ENCODE measurements around the gene PLCG1. TPM values are rescaled to one million over a fixed set of nuclear protein-coding genes. Genes with fewer than 3 reads are reported as not detected.

Gene PLCG1
- polyA plus RNA-seq, 1 donor (not counting 4 experiments of a cell fraction or from before 2014, with no cell fraction given) = 41.5 TPM

DNA sequence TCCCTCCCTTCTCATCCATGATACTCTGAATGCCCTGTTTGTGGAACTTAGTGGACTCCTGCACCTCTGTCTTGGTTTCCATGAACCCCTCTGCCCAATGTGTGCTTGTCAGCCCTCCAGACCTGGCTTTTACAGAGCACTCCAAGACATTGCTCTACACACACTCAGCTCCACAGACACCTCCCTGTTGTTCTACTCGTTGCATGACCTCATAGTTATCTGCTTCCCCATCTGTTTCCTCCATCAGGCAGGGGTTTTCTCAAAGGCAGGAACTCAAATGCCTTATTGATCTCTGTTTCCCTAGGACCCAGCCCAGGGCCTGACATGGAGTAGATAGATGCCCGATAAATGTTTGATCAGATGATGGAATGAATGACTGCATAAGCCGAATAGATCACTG is 13.3 kb downstream of the PLCG1 start:
- H2AFZ ChIP-seq (ENCODE audit: control insufficient read depth, low read length) = no peak overlapping the region
- no peaks in the 10 kb centered on the region for H3K36me3 ChIP-seq (ENCODE audit: control insufficient read depth in 2 of 2, extremely low read depth in 1 of 2, insufficient read depth in 2 of 2, low read length in 2 of 2)
- H3K4me3 ChIP-seq (ENCODE audit: control insufficient read depth in 2 of 3, extremely low read depth in 1 of 3, insufficient read depth in 2 of 3, low read depth in 1 of 3, low read length in 3 of 3) = no peak overlapping the region
- peaks cover 8% of the 10 kb centered on the region for H4K20me1 ChIP-seq (ENCODE audit: control insufficient read depth, extremely low read depth, insufficient read depth, low read length)
- DNase-seq (ENCODE audit: low read depth, low spot score) (no peak), FAIRE-seq (no peak)
- no peaks in the 10 kb centered on the region for H3K27me3 ChIP-seq (ENCODE audit: control insufficient read depth, extremely low read depth, insufficient read depth, low read length)
- H3K4me2 ChIP-seq (ENCODE audit: control insufficient read depth, extremely low read depth, insufficient read depth, low read depth, low read length) = no peak overlapping the region
- H3K4me1 ChIP-seq (ENCODE audit: control insufficient read depth, extremely low read depth, insufficient read depth, low read length) = peaks cover 9% of the 10 kb centered on the region
- dilution Hi-C loops (cut with MboI; ENCODE audit: extremely low pct_ligation_motif_present, low sequenced_read_pairs) = no loop called here
- H3K9me3 ChIP-seq (ENCODE audit: control insufficient read depth, low read depth, low read length) = no peaks in the 10 kb centered on the region
- no peak overlapping the region for H3K27ac ChIP-seq (ENCODE audit: control insufficient read depth, insufficient read depth, low read length)
- no peak overlapping the region for H3K9ac ChIP-seq (ENCODE audit: control insufficient read depth, extremely low read depth, insufficient read depth, low read length)
- H3K9me1 ChIP-seq (ENCODE audit: control insufficient read depth, extremely low read depth, insufficient read depth, low read length) = peaks cover 3% of the 10 kb centered on the region
- peaks cover 94% of the 10 kb centered on the region for H3K79me2 ChIP-seq (ENCODE audit: control insufficient read depth, insufficient read depth, low read length)
- no peak for TF ChIP-seq EZH2 (IDR thresholded peaks at IDR 0.05; ENCODE audit: low read length)
- TF ChIP-seq, protein P1, sequence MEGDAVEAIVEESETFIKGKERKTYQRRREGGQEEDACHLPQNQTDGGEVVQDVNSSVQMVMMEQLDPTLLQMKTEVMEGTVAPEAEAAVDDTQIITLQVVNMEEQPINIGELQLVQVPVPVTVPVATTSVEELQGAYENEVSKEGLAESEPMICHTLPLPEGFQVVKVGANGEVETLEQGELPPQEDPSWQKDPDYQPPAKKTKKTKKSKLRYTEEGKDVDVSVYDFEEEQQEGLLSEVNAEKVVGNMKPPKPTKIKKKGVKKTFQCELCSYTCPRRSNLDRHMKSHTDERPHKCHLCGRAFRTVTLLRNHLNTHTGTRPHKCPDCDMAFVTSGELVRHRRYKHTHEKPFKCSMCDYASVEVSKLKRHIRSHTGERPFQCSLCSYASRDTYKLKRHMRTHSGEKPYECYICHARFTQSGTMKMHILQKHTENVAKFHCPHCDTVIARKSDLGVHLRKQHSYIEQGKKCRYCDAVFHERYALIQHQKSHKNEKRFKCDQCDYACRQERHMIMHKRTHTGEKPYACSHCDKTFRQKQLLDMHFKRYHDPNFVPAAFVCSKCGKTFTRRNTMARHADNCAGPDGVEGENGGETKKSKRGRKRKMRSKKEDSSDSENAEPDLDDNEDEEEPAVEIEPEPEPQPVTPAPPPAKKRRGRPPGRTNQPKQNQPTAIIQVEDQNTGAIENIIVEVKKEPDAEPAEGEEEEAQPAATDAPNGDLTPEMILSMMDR (optimal IDR thresholded peaks at IDR 0.05 in 1 of 3, IDR thresholded peaks at IDR 0.05 in 1 of 3, conservative IDR thresholded peaks at IDR 0.05 in 1 of 3; ENCODE audit: extremely low read depth in 1 of 3, insufficient read depth in 2 of 3, low read length in 3 of 3) = no peak

DNA sequence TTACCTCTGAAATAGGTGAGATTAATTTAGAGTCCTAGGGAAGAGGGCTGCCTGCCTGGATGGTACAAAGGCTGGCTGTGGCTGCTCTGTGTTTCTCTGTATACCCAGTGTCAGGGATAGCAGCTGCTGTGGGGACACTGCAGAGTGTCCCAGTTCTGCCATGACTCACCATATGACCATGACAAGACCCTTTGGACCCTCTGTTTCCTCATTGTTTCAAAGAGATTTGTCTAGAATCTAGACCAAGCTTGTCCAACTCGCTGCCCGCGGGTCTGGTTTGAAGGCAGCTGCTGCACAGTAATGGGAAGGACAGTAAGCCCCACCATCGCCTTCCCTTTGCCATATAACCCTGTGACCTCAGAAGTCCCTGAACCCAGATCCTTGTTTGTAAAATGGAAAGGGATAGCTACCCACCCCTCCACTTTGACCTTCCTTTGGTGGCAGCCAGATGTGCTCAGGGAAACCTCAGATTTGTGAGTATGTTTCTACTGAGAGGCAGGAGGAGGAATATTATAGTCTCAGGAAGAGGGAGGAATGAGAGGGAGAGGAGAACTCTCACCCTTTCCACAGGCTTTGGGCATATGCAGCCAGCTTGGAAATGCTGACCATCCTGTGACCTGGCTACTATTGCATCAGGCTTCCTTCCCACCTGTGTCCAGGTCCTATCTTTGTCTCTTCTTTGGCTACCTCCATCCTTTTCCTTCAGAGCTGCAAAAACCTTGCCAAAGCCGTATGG is 14.0 kb downstream of the PLCG1 start:
- no peaks in the 10 kb centered on the region for H3K9me3 ChIP-seq (ENCODE audit: control insufficient read depth, low read depth, low read length)
- dilution Hi-C loops (cut with MboI; ENCODE audit: extremely low pct_ligation_motif_present, low sequenced_read_pairs) = no loop called here
- no peak overlapping the region for H2AFZ ChIP-seq (ENCODE audit: control insufficient read depth, low read length)
- H3K27me3 ChIP-seq (ENCODE audit: control insufficient read depth, extremely low read depth, insufficient read depth, low read length) = no peaks in the 10 kb centered on the region
- peaks cover 10% of the 10 kb centered on the region for H3K4me1 ChIP-seq (ENCODE audit: control insufficient read depth, extremely low read depth, insufficient read depth, low read length)
- no peak overlapping the region for H3K4me2 ChIP-seq (ENCODE audit: control insufficient read depth, extremely low read depth, insufficient read depth, low read depth, low read length)
- no peak overlapping the region for H3K27ac ChIP-seq (ENCODE audit: control insufficient read depth, insufficient read depth, low read length)
- H4K20me1 ChIP-seq (ENCODE audit: control insufficient read depth, extremely low read depth, insufficient read depth, low read length) = peaks cover 8% of the 10 kb centered on the region
- DNase-seq (ENCODE audit: low read depth, low spot score) (no peak), FAIRE-seq (no peak)
- H3K4me3 ChIP-seq (ENCODE audit: control insufficient read depth in 2 of 3, extremely low read depth in 1 of 3, insufficient read depth in 2 of 3, low read depth in 1 of 3, low read length in 3 of 3) = no peak overlapping the region
- no peaks in the 10 kb centered on the region for H3K36me3 ChIP-seq (ENCODE audit: control insufficient read depth in 2 of 2, extremely low read depth in 1 of 2, insufficient read depth in 2 of 2, low read length in 2 of 2)
- no peaks in the 10 kb centered on the region for H3K9me1 ChIP-seq (ENCODE audit: control insufficient read depth, extremely low read depth, insufficient read depth, low read length)
- H3K79me2 ChIP-seq (ENCODE audit: control insufficient read depth, insufficient read depth, low read length) = peaks cover 94% of the 10 kb centered on the region
- TF ChIP-seq EZH2 (IDR thresholded peaks at IDR 0.05; ENCODE audit: low read length) = no peak
- TF ChIP-seq, protein P1 (optimal IDR thresholded peaks at IDR 0.05 in 1 of 3, IDR thresholded peaks at IDR 0.05 in 1 of 3, conservative IDR thresholded peaks at IDR 0.05 in 1 of 3; ENCODE audit: extremely low read depth in 1 of 3, insufficient read depth in 2 of 3, low read length in 3 of 3) = no peak
- H3K9ac ChIP-seq (ENCODE audit: control insufficient read depth, extremely low read depth, insufficient read depth, low read length) = no peak overlapping the region
